HUES64 (cell line): Measurements from ENCODE around the gene FAM53B.

ENCODE experiments used
- H3K27ac ChIP-seq: 2 replicates; pipeline ENCODE4 v1.7.0; 2013; ENCODE audit warnings: low read depth, low read length, inconsistent platforms
- H3K27me3 ChIP-seq: 2 replicates; pipeline ENCODE4 v1.6.1; 2013; ENCODE audit warnings: mild to moderate bottlenecking, low read length; ENCODE audit not compliant: insufficient read depth
- H3K36me3 ChIP-seq: 2 replicates; pipeline ENCODE4 v1.6.1; 2013; ENCODE audit warnings: mild to moderate bottlenecking, low read length; ENCODE audit not compliant: insufficient read depth
- H3K4me1 ChIP-seq: 2 replicates; pipeline ENCODE4 v1.6.1; 2013; ENCODE audit warnings: mild to moderate bottlenecking, low read length, moderate library complexity; ENCODE audit not compliant: insufficient read depth
- H3K4me3 ChIP-seq: 2 replicates; pipeline ENCODE4 v1.5.1; 2013; ENCODE audit warnings: mild to moderate bottlenecking, low read length, moderate library complexity
- H3K9ac ChIP-seq: 2 replicates; pipeline ENCODE4 v1.6.1; 2013; ENCODE audit warnings: mild to moderate bottlenecking, low read depth, low read length
- H3K9me3 ChIP-seq: 2 replicates; pipeline ENCODE4 v1.6.1; 2013; ENCODE audit warnings: low read depth, low read length; ENCODE audit not compliant: insufficient read depth
- WGBS: fragments of 150-250, 120-280 bp; methylation state at CpG from one replicate; pipeline ENCODE4 v1.1.7; 2013; ENCODE audit warnings: missing lambda C conversion rate; 5-methylcytosine and 5-hydroxymethylcytosine counted together

FAM53B gene

DNA sequence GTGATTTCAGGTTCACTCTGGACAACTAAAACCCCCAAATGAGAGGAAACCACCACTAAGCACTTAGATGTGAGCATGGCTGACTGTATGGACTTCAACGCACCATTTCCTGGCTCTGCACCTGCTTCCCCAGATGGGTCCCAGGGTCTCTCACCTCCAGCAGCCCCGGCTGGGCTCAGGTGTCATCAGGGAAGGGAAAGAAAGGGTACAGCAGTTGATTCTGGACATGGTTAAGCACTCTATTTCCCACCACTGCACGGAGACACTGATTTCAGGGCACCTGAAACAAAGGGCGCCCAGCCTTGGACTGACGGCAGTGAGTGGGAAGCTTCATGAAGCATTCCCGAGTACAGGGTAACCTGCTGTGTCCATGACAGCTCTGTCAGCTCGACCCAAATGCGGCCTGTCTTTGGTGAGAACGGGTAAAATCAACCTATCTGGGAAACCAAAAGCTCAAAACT, 19.0 kb downstream of the FAM53B start:
- H3K27ac ChIP-seq: no peak overlapping the region
- no peaks in the 10 kb centered on the region for H3K36me3 ChIP-seq
- H3K9me3 ChIP-seq: no peaks in the 10 kb centered on the region
- H3K9ac ChIP-seq: no peak overlapping the region
- H3K4me3 ChIP-seq: no peak overlapping the region
- no peaks in the 10 kb centered on the region for H3K27me3 ChIP-seq
- H3K4me1 ChIP-seq: peaks cover 13% of the 10 kb centered on the region; the same call in 1 of the 2 replicates
- WGBS: 88% methylated on average over 9 of the region's 9 CpGs

GRCh38 chr10:124724279-124725027, 19.7 kb downstream of the FAM53B start:
- Histone ChIP-seq H3K27me3 (no peaks in the 10 kb centered on the region), H3K4me1 (peaks cover 13% of the 10 kb centered on the region; the same call in 1 of the 2 replicates), H3K9me3 (no peaks in the 10 kb centered on the region), H3K9ac (no peak overlapping the region), H3K27ac (no peak overlapping the region), H3K36me3 (no peaks in the 10 kb centered on the region), H3K4me3 (no peak overlapping the region)
- WGBS: 86% methylated on average over 20 of the region's 20 CpGs

DNA sequence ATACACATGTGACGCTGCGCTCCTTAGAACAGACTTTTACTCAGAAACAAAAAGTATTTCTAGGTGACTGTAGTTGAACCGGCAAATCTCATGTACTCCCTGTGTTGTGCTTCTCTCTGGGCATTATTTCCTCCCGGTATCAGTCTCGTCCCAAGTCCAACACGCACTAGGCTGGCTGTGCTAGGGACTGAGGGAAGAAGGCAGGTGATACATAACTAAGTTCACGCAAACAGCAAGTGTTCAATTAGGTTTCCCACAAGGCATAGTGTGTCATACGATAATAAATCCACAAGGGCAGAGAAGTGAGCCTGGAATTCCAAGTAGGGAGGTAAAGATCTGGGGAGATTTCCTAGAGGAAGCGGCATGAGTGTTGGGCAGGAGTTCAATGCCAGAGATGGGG, 20.4 kb downstream of the FAM53B start:
- Histone ChIP-seq H3K4me1 (peaks cover 18% of the 10 kb centered on the region), H3K4me3 (no peak overlapping the region), H3K36me3 (no peaks in the 10 kb centered on the region), H3K9ac (no peak overlapping the region), H3K27me3 (no peaks in the 10 kb centered on the region), H3K27ac (no peak overlapping the region), H3K9me3 (no peaks in the 10 kb centered on the region)
- WGBS: 96% methylated on average over 9 of the region's 9 CpGs

GRCh38 chr10:124722798-124723783, 21.1 kb downstream of the FAM53B start:
- no peaks in the 10 kb centered on the region for H3K9me3 ChIP-seq
- H3K4me3 ChIP-seq: no peak overlapping the region
- 87% methylated on average over 8 of the region's 8 CpGs for WGBS
- no peaks in the 10 kb centered on the region for H3K27me3 ChIP-seq
- no peak overlapping the region for H3K9ac ChIP-seq
- no peak overlapping the region for H3K27ac ChIP-seq
- no peaks in the 10 kb centered on the region for H3K36me3 ChIP-seq
- H3K4me1 ChIP-seq: peaks cover 18% of the 10 kb centered on the region

- H3K36me3 ChIP-seq: no peaks in the 10 kb centered on the region
- H3K27me3 ChIP-seq: no peaks in the 10 kb centered on the region
- no peak overlapping the region for H3K27ac ChIP-seq
- H3K4me1 ChIP-seq: peaks cover 18% of the 10 kb centered on the region
- H3K4me3 ChIP-seq: no peak overlapping the region
- no peak overlapping the region for H3K9ac ChIP-seq
- no peaks in the 10 kb centered on the region for H3K9me3 ChIP-seq
- 95% methylated on average over 16 of the region's 16 CpGs for WGBS
These were observed 22.7 kb downstream of the FAM53B start for GRCh38 chr10:124721330-124722045.

GRCh38 chr10:124719213-124719851, 24.8 kb downstream of the FAM53B start:
- Histone ChIP-seq H3K27ac (no peak overlapping the region), H3K36me3 (no peaks in the 10 kb centered on the region), H3K9me3 (no peaks in the 10 kb centered on the region), H3K4me1 (peaks cover 11% of the 10 kb centered on the region), H3K4me3 (no peak overlapping the region), H3K9ac (no peak overlapping the region), H3K27me3 (no peaks in the 10 kb centered on the region)
- WGBS: 84% methylated on average over 8 of the region's 8 CpGs

DNA sequence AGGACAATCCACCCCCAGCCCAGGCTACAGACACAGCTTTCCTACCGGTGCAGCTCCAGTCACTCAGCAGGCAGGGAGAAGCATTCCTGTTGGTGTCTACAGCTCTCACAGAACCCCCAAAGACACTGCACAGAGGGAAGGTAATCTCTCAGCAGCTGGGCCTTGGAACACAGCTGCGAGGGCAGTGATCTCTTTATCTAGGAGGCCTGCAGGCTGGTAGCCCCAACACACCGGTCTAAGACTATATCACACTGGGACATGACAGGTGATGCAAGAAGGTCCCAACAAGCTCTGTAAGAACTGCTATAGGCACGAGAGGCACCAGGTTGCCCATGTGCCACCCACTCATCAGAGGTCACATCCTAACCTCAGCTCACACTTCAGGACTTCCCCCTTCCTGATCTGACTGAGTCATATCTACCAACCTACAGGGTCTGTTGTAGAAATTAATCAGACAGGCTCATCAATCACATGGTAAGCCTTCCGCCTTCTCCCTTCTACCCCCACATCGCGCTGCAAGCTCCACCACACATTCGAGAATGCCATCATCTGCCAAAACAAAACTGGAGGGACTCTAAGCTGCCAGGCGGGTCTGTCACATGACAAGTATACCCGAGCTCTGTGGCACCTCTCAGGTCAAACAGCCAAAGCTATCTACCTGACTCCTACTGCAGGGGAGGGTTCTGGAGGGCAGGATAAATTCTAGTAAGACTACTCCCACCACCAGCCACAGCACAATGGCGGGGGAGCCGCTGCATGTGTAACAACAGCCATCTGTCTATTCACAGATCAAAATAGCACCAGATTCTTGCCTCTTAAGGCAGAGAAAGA, 26.1 kb downstream of the FAM53B start:
- Histone ChIP-seq H3K27ac (no peak overlapping the region), H3K4me3 (no peak overlapping the region), H3K9ac (no peak overlapping the region), H3K27me3 (no peaks in the 10 kb centered on the region), H3K36me3 (no peaks in the 10 kb centered on the region), H3K4me1 (peaks cover 10% of the 10 kb centered on the region), H3K9me3 (no peaks in the 10 kb centered on the region)
- 91% methylated on average over 12 of the region's 12 CpGs for WGBS

GRCh38 chr10:124717041-124717757, 27.0 kb downstream of the FAM53B start:
- Histone ChIP-seq H3K27me3 (no peaks in the 10 kb centered on the region), H3K4me1 (peaks cover 10% of the 10 kb centered on the region), H3K36me3 (no peaks in the 10 kb centered on the region), H3K9me3 (no peaks in the 10 kb centered on the region), H3K27ac (no peak overlapping the region), H3K4me3 (no peak overlapping the region), H3K9ac (no peak overlapping the region)
- WGBS: 94% methylated on average over 9 of the region's 9 CpGs

- Histone ChIP-seq H3K4me1 (peaks cover 10% of the 10 kb centered on the region), H3K36me3 (no peaks in the 10 kb centered on the region), H3K9me3 (no peaks in the 10 kb centered on the region), H3K4me3 (no peak overlapping the region), H3K9ac (no peak overlapping the region), H3K27me3 (no peaks in the 10 kb centered on the region), H3K27ac (no peak overlapping the region)
- 98% methylated on average over 4 of the region's 4 CpGs for WGBS
These were observed 27.8 kb downstream of the FAM53B start for GRCh38 chr10:124716369-124716768.
